GM18499 (cell line): Measurements from ENCODE around the gene LRATD1.

ENCODE experiments used
- ATAC-seq: cut with Tn5 transposase; IDR thresholded peaks from one replicate; pipeline ENCODE4 v1.9.1; 2021; ENCODE audit warnings: moderate number of reproducible peaks; ENCODE audit not compliant: insufficient read depth, unreplicated experiment

LRATD1 gene

DNA sequence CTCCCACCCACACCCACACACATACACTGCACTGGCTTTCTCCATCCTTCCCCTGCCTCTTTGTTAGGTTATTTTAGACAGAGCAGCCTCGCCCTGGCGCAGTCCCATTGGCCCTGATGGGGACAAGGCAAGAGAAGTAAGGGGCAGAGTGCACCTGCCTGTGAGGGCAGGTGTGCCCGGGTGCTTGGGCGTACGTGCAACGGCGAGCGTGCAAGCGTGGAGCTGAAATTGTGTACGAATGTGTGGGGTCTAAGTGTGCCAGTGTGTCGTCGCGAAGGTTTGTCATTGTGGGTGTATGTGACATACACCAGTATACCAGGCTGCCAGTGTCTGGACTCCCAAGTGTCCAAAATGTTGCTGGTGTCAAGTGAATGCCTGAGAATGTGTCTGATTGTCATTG lies 544 bp downstream of the LRATD1 start:
- no peak for ATAC-seq

DNA sequence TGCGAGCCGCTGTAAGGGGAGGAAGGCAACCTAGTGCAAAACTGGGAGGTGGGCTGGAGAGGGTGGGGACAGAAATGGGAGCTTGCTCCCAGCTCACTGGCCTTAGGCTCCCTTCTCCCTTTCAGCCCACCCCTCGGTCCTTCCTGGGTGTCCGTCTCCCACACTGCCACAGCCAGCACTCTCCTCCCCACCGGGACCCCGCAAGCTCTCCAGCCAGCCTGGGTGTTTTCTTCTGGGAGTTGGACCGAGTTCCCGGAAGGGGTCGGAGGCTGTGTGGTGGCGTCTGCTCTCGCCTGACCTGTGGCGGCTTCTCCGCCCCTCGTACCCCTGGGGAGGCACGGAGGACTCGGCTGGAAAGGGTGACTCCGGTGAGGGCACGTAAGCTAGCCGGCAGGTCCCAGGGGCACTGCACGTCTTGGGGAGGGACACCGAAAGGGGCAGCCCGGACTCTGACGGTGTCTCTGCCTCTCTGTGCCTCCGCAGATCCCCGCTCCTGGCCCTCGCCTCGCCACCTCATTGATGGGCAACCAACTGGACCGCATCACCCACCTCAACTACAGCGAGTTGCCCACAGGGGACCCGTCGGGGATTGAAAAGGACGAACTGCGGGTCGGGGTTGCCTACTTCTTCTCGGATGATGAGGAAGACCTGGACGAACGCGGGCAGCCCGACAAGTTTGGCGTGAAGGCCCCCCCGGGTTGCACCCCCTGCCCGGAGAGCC lies 1.1 kb downstream of the LRATD1 start:
- ATAC-seq = no peak

- ATAC-seq = no peak
These were observed 1.6 kb downstream of the LRATD1 start for GRCh38 chr2:14634182-14634488.

- no peak for ATAC-seq
These were observed 2.2 kb downstream of the LRATD1 start for GRCh38 chr2:14634489-14635390.

DNA sequence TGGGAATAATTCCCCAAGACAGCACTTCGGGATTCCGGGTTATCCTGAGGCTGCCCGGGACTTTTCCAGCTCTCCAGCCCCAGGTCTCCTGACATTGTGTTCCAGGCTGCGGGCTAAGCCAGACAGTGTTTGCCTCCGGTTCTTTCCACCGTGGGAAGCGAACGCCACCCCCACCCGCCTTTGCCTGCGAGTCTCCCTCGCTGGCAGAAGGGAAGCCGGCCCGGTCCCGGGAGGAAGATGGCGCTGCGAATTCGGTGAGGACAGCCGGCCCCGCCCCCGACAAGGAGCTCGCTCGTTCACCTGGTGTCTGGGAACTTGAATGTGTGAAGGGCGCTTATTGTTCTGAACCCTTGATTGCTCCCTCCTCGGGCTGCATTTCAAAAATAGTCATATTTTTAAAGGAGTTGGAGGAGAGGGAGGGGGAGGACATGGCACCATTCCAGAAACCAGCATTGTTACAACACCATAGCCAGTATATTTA lies 2.9 kb downstream of the LRATD1 start:
- no peak for ATAC-seq

DNA sequence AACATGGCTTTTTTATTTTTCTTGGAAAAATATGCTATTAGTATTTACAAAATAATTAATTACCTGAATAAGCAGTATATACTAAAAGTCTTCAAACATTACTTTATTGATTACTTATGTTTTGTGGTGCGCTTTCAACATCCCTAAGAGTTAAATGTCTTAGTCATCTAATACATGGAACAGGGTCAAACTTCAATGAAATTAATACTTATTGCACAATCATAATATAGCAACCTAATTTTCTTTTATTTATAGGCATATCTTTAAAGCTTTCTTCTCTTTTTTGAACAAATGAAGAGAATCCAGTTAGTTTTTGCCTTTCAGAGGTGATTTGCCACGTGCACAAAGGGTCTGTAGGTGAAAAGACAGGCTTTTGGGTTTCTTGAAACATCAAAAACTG lies 6.0 kb downstream of the LRATD1 start:
- no peak for ATAC-seq

- ATAC-seq = no peak
These were observed 8.6 kb downstream of the LRATD1 start for GRCh38 chr2:14641116-14641515.

GRCh38 chr2:14642499-14642898 lies 10.0 kb downstream of the LRATD1 start:
- no peak for ATAC-seq

GRCh38 chr2:14647714-14648113 lies 15.2 kb downstream of the LRATD1 start:
- no peak for ATAC-seq

DNA sequence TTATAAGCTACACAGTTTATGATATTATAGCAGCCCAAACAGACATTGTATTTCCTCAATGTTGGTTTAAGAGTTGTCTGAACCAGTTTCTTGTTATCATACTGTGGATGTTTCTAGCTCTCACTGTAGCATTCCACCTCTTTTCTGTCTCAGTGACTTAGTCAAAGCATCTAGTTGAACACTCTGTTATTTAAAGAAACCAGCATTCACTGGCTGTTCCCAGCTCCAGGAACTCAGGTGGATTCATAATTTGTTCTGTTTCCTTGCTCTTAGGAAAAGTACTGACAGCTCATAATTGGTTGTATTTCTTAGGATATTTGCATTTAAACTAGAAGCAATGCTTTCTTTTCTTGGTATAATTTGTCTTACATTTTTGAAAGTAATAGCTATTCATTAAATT lies 17.5 kb downstream of the LRATD1 start:
- no peak for ATAC-seq

- ATAC-seq = peak; percentile 95
These were observed 22.3 kb downstream of the LRATD1 start for GRCh38 chr2:14654835-14655282.

DNA sequence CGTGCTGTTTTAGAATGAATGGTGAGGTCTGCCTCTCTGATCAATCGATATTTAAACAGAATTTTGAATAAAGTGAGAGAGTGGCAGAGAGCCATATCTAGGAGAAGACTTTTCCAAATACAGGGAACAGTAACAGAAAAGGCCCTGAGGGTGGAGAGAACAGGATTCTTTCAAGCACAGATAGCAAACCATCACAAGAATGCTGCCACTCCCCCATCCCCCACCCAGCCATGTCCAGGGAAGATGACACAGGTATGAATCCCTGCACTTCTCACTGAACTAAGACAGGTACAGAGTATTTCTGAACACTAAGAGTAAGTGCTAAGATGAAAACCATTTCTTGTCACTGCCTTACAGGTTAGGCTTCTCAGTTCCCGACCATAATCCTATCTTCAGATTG lies 23.6 kb downstream of the LRATD1 start:
- ATAC-seq = no peak

DNA sequence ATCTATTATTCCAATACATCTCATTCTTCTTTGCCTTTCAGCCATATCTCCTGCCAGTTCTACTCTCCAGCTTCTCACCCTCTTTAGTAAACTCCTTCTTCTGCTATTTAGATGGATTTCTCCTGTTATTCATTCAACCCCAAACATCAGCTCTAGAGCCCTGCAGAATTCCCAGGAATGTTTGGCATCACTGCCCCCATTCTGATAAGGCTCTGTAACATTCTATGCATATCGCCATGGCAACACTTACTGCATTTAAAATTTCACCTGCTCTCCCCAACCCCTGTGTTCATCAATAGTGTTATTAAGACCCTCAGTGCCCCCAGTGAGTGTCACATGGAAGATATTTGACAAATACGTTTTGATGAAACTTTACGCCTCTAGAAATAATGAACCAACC lies 28.6 kb downstream of the LRATD1 start:
- ATAC-seq = no peak

GRCh38 chr2:14673351-14673875 lies 40.9 kb downstream of the LRATD1 start:
- no peak for ATAC-seq

DNA sequence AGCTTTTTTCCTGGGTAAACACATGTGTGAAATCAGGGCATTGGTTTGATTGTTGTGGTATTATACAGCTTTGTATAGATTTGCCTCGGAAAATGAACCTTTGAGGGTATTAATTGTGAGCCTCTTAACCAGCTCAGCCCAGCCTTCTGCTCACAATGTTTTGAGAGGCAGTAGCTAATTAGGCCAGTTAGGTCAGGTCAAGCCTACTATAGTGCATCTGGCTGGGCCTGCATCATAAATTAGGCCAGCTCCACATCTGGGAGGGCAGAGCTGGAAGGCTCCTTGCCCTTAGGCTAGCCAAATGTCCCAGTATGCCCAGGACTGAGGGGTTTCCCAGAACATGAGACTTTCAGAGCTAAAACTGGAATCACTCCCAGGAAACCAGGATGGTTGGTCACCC lies 43.0 kb downstream of the LRATD1 start:
- ATAC-seq = no peak

GRCh38 chr2:14676371-14676770 lies 43.9 kb downstream of the LRATD1 start:
- no peak for ATAC-seq

- no peak for ATAC-seq
These were observed 44.5 kb downstream of the LRATD1 start for GRCh38 chr2:14677039-14677438.

- no peak for ATAC-seq
These were observed 46.2 kb downstream of the LRATD1 start for GRCh38 chr2:14678761-14679160.

- no peak for ATAC-seq
These were observed 49.1 kb downstream of the LRATD1 start for GRCh38 chr2:14681608-14682007.
